ENCODE data around the gene AUTS2.

AUTS2 gene

DNA sequence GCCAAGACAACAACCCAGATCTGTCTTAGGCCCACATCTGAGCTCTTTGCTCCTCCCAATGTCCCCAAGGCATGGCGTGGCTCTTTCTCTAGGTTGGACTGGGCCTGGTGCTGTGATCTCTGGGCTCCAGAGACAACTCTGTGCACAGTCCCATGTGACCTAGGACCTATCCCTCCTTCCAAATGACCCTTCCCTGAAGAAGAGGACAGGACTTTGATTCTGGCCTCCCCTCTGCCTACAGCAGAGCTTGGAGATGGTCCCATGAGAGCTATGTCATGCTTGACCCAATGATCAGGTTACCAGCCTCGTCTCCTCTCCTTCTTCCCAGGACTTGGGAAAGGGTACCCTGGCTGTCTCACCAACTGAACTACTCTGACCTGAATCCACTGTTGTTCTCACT lies 1237.4 kb downstream of the AUTS2 start:
- H3K4me1 Mint-ChIP-seq = no peaks in the 10 kb centered on the region
- H3K36me3 Mint-ChIP-seq = no peaks in the 10 kb centered on the region
- no peak overlapping the region for H3K27ac Mint-ChIP-seq
- H3K27me3 Mint-ChIP-seq = peaks cover 13 to 37% of the 10 kb centered on the region in 2 donors
- no peak overlapping the region for H3K4me3 Mint-ChIP-seq
- H3K9me3 Mint-ChIP-seq = no peaks in the 10 kb centered on the region
- ATAC-seq (replicated peaks) = no peak
- DNase-seq = no peak

DNA sequence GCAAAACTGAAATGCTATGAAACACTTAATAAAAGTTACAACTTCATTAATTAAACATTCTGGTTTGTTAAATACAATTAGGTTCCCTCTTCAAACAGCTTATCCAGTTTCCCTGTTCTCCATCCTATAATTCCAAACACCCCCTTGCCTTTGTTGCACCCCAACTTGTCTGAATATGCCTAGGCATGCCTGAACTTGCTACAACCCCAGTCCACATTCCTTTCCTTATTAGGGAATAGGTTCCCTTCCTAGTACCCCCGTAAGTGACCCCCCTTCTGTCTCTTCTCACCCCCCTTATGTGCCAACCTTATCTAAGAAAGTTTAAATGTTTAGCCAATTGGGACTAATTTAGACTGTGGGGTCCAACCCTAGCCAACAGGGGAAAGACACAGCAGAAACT lies 1238.0 kb downstream of the AUTS2 start:
- Mint-ChIP-seq H3K9me3 (no peaks in the 10 kb centered on the region), H3K4me3 (no peak overlapping the region), H3K27ac (no peak overlapping the region), H3K4me1 (no peaks in the 10 kb centered on the region), H3K27me3 (peaks cover 13 to 37% of the 10 kb centered on the region in 2 donors), H3K36me3 (no peaks in the 10 kb centered on the region)
- DNase-seq (no peak), ATAC-seq (replicated peaks) (no peak)

DNA sequence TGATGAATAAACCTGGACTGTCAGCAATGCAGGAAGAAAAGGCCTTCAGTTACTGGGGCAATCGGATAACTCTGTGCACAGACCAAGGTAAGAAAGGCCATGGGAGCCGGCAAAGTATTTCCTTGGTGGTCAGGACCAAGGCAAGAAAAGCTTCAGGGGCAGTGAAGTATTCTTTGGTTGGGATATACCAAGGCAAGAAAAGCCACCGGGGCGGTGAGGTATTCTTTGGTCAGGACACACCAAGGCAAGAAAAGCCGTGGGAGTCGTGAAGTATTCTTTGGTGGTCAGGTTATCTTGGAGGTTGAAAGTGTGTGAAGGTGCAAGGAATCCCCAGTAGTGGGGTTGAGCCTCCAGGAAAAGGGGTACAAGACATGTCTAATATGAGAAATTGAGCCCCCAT lies 1238.7 kb downstream of the AUTS2 start:
- H3K36me3 Mint-ChIP-seq = no peaks in the 10 kb centered on the region
- DNase-seq (no peak), ATAC-seq (replicated peaks) (no peak)
- no peak overlapping the region for H3K27ac Mint-ChIP-seq
- H3K27me3 Mint-ChIP-seq = peaks cover 13 to 37% of the 10 kb centered on the region in 2 donors
- H3K4me1 Mint-ChIP-seq = no peaks in the 10 kb centered on the region
- no peaks in the 10 kb centered on the region for H3K9me3 Mint-ChIP-seq
- H3K4me3 Mint-ChIP-seq = no peak overlapping the region

DNA sequence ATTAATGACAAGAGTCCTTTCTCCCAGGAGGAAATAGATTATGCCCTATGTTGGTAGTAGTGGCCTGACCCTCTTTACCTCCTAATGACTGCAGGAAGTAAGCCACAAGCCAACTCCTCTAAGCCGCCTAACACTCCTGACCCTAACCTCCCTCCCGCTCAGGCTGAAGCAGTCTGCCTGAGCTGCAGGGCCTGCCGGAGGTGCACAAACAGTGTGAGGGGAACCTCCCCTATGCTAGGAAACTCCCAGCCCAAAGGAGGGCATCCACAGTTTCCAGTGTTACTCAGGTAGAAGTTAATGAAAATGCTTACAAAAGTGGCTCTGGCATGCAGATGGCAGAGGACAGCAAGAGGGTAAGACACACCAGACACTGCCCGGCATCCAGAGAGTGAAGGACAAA lies 1239.3 kb downstream of the AUTS2 start:
- Mint-ChIP-seq H3K9me3 (peaks cover 0 to 2% of the 10 kb centered on the region in 2 donors), H3K4me1 (no peaks in the 10 kb centered on the region), H3K36me3 (no peaks in the 10 kb centered on the region), H3K27me3 (peaks cover 13 to 37% of the 10 kb centered on the region in 2 donors), H3K4me3 (no peak overlapping the region), H3K27ac (no peak overlapping the region)
- ATAC-seq (replicated peaks) (no peak), DNase-seq (no peak)

DNA sequence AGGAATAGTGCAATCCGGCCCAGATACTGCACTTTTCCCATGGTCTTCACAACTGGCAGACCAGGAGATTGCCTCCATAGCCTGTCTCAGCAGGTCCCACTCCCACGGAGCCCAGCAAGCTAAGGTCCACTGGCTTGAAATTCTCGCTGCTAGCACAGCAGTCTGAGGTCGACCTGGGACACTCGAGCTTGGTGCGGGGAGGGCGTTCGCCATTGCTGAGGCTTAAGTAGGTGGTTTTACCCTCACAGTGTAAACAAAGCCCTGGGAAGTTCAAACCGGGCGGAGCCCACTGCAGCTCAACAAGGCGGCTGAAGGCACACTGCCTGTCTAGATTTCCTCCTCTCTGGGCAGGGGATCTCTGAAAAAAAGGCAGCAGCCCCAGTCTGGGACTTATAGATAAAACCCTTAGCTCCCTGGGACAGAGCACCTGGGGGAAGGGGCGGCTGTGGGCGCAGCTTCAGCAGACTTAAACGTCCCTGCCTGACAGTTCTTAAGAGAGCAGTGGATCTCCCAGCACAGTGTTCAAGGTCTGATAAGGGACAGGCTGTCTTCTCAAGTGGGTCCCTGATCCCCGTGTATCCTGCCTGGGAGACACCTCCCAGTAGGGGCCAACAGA lies 1240.1 kb downstream of the AUTS2 start:
- Mint-ChIP-seq H3K27me3 (peaks cover 13 to 37% of the 10 kb centered on the region in 2 donors), H3K9me3 (peaks cover 0 to 2% of the 10 kb centered on the region in 2 donors), H3K27ac (no peak overlapping the region), H3K4me3 (no peak overlapping the region), H3K4me1 (no peaks in the 10 kb centered on the region), H3K36me3 (no peaks in the 10 kb centered on the region)
- ATAC-seq (replicated peaks) = no peak
- DNase-seq = no peak
